Uterus (tissue), 2 donors: ENCODE data around the gene NWD2.

Source experiments
- CTCF ChIP-seq, 4 experiments: fragments of 200-600 bp in 2 of 4; fragments of 450-650 bp in 2 of 4; sonication (generic) in 2 of 4; IDR thresholded peaks; one replicate each; pipeline ENCODE4 v1.5.1; 2016 to 2019; ENCODE audit warnings: antibody characterized with exemption in 4 of 4, mild to moderate bottlenecking in 2 of 4, moderate library complexity in 1 of 4
- POLR2A ChIP-seq, 2 donors: fragments of 450-650 bp; IDR thresholded peaks; one replicate each; pipeline ENCODE4 v1.6.1; 2016; ENCODE audit warnings: antibody characterized with exemption in 2 of 2, mild to moderate bottlenecking in 1 of 2, moderate library complexity in 1 of 2

GRCh38 chr4:37385424-37385823 lies 140.9 kb downstream of the NWD2 start:
- TF ChIP-seq CTCF (IDR thresholded peaks at IDR 0.05) (no peak), POLR2A (IDR thresholded peaks at IDR 0.05) (no peak)
